RCC 7860 (cell line): ENCODE results near the gene FMN2.

ENCODE experiments used
- DNase-seq: peaks from one replicate; pipeline ENCODE4 v3.0.0-alpha.2; 2015; ENCODE audit warnings: low spot score
- FAIRE-seq: peaks from 2 replicates; lab custom pipeline; 2012; peaks lifted over from hg19 to GRCh38; lab: Jason Lieb, UNC

FMN2 gene

GRCh38 chr1:240350910-240351331, 259.2 kb downstream of the FMN2 start:
- DNase-seq (no peak), FAIRE-seq (no peak)

DNA sequence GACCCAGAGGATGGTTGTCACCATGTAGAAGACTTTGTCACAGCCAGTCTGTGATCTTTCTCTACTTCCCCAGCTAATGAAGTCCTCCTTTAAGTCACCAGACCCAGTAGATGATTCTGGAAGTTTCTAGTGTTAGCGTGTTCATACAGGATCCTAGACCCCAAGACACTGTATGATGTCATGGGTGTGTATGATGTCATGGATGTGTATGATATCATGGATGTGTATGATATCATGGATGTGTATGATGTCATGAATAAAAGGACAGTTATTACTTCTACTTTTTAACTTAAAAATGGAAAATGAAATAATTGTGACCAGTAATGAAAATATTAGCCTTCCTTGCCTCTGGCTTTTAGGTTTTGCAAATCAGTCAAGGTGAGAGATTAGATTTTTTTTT, 260.0 kb downstream of the FMN2 start:
- DNase-seq (no peak), FAIRE-seq (no peak)

DNA sequence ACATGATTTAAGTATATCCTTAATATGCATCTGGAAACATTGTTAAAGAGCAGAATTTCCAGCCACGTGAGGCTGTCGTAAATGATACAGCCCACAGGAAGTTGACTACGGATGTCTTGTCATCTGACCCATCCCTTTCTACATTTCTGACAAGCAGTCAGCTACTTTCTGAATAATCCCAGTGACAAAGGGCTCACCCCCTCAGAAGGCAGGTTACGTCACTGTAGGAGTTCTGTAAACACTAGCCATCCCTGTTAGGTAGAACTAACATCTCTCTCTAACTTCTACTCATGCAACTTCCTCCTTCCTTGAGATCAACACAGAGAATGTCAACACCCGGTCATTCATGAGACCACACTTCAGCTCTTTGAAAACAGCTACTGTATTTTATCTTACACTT, 261.1 kb downstream of the FMN2 start:
- no peak for DNase-seq
- FAIRE-seq = no peak

GRCh38 chr1:240356568-240356967, 264.9 kb downstream of the FMN2 start:
- DNase-seq (no peak), FAIRE-seq (no peak)

- no peak for FAIRE-seq
- no peak for DNase-seq
Observed at GRCh38 chr1:240362046-240362445, 270.4 kb downstream of the FMN2 start.

DNA sequence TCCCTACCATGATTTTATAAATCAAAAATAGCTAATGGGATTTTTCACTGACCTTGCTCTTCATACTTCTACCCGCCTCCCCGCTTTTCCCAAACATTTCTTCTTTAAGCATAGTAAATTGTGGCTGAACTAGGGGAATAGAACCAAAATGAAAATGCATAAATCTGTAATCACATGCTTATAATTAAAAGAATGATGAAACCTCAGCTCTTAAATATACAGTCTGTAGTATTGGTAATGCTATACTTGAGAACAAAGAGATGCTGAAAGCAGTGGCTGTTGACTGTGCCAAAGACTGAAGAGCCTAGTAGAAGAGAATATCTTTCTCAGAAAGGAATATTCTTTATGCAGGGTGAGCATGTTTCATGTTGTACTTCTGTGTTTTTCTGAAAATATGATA, 271.1 kb downstream of the FMN2 start:
- FAIRE-seq (no peak), DNase-seq (no peak)

DNA sequence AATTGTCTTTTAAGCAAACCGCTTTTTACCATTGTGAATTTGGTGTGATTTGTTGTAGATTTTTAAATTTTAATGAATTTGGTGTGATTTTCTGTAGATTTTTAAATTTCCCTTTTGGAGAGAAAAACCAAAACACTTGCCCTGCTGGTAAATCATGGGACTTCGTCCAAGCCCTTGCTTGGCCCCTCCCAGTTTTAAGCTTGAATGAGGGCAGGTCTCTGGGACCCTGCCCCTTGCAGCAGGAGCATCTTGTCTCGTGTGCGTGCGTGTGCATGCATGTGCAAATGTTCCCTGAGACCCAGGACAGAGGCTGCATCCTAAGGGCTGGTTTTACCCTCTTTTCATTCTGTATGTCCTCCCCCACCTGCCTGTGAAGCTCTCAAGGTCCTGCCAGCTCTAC, 271.6 kb downstream of the FMN2 start:
- FAIRE-seq (no peak), DNase-seq (no peak)

GRCh38 chr1:240363914-240364313, 272.2 kb downstream of the FMN2 start:
- no peak for FAIRE-seq
- DNase-seq = no peak

DNA sequence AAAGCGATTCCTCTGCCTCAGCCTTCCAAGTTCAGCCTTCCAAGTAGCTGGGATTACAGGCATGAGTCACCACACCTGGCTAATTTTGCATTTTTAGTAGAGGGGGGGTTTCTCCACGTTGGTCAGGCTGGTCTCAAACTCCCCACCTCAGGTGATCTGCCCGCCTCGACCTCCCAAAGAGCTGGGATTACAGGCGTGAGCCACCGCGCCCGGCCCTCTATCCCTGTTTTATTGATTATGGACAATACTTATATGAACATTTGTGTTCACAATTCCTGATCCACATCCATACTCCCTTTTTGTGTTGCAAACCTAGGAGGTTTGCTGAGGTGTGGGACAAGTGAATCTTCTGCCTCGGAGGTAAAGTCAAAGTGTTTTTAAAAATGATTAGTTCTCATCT, 275.0 kb downstream of the FMN2 start:
- no peak for DNase-seq
- no peak for FAIRE-seq

DNA sequence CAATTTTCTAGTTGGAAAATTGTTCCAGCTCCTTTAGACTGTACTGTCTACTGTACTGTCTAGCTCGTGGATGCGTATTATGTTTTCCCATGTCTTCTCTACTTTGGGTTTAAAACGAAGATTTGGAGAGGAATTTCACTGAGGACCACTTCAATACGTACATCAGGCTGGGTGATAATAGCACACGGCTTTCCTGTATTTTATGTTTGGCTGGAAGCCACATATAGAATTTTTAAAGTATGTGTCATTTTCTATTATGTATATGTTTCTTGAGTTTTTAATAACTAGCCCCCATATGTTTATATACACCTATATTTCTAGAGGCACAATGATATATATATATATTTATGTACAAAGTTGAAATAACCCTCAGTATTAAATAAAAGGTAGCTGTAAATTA, 293.9 kb downstream of the FMN2 start:
- FAIRE-seq (no peak), DNase-seq (no peak)

DNA sequence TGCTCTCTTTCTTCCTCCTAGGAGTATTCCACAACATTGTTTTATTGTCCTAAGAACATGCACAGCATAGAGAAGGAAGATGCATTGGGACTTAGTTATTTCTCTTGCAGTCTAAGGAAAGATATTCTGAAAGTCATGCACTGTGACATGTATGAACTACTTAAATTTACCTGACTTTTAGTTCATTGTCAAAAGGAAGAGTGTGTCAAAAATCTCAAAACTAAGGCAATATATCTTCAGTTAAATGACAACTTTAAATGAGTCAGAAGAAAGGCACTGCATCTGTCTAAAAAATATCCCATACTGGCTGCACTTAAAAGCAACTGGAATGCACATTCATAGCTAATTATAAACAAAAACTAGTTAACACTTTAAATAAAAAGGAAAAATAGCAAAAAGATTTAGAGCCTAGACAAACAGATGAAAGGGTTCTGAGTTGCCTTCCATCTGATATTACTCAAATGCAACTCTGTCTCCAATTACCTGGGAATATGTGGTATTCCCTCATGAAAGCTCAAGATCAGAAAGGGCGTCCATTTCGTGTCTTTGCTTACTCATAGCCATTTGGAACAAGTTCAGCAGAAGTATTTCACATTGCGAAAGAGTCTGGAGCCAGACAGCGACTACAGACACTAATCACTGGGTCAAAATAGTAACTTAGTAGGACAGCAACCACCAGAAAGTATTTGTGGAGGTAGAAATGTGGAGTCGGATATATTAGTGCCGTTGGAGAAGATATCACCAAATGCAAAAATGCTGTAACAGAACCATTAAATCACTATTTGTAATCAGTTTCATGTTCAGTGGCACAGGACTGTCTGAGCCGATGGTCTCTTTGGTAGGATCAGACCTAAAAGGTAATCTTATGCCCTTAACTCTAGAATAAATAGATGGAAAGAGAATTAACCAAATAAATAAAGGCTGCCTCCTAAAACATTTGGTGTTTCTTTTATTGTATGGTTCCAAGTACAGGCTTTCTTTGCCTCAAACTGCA, 294.6 kb downstream of the FMN2 start:
- DNase-seq = peak; percentile 11
- FAIRE-seq = no peak

DNA sequence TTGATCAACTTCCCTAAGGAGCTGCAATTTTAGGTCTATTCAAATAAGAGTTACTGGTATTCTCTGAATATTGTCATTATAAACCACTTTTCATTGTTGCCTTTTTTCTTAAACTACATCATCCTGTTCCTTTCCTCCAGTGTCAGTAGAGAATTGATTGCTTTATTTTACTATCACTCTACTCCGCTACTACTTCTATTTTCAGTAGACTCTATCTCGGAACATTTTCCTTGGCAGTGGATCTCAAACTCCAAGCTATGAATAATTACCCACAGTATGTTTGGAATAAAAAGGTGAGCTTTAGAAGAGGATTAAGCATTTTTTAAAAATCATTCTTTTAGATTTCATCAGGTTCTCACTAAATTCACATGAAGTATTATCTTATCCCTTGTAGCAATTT, 295.4 kb downstream of the FMN2 start:
- DNase-seq (no peak), FAIRE-seq (no peak)

- FAIRE-seq (no peak), DNase-seq (no peak)
Observed at GRCh38 chr1:240391660-240392260, 300.1 kb downstream of the FMN2 start.

- FAIRE-seq (no peak), DNase-seq (no peak)
Observed at GRCh38 chr1:240394353-240394752, 302.7 kb downstream of the FMN2 start.

DNA sequence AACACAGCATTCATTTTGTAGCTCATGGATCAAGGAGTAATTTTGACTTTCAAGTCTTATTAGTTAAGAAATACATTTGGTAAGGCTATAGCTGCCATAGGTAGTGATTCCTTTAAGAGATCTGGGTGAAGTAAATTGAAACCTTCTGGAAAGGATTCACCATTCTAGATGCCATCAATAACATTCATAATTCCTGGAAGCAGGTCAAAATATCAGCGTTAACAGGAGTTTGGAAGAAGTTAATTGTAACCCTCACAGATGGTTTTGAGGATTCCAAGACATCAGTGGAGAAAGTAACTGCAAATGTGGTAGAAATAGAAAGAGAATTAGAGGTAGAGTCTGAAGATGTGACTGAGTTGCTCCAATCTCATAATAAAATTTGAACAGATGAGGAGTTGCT, 303.7 kb downstream of the FMN2 start:
- FAIRE-seq (no peak), DNase-seq (no peak)

DNA sequence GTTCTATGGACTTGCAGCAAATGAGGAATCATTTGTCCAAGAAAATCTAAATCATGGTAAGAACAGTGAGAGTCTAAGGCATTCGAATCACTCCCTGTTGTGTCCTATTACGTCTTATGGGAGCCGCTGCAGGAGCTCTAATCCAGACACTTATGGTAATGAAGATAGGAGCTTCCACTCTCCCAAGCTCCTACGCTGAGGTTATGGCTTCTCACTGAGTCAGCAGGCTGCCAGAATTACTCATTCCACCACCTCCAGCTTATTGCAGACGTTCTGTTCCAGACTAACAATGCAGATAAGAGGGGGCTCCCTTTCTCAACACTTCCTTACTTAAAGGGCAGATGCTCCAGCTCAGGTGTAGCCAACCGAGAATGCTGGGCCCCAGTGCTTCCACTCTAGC, 307.7 kb downstream of the FMN2 start:
- no peak for DNase-seq

GRCh38 chr1:240401731-240402130, 310.0 kb downstream of the FMN2 start:
- no peak for FAIRE-seq
- no peak for DNase-seq

More for the DNA sequence above, 307.7 kb downstream of the FMN2 start:
- FAIRE-seq = no peak

DNA sequence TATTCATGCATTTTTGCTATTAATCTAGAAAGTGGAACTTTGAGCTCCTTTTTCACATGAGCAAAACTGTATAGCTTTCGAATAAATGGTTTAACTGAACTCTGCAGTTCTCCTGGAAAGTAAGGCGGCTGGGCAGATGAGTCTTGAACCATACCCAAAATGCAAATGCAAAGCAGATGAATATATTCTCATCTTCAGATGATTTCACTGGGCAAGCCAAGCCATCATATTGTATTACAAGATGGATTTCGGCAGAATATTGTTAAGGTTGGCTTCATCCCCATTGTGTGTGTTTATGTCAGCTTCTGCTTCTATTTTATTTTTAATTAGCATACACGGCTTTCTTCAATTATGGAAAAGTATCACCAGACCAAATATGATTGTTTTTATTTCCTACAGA, 310.6 kb downstream of the FMN2 start:
- FAIRE-seq = no peak
- no peak for DNase-seq

- DNase-seq = no peak
- no peak for FAIRE-seq
Observed at GRCh38 chr1:240404286-240404685, 312.6 kb downstream of the FMN2 start.

DNA sequence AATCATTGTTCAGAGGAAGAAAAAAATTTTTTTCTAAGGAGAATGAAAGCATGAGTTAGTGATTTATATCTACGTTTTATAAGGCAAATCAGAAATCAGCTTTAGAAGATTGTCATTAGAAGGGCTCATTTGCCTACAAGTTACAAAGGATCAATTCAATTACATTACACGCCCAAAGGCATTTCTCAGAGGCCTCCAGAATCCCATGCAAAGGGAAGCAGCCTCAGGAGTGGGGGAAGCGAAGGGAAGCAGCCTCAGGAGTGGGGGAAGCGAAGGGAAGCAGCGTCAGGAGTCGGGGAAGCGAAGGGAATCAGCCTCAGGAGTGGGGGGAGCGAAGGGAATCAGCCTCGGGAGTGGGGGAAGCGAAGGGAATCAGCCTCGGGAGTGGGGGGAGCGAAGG, 314.1 kb downstream of the FMN2 start:
- FAIRE-seq = no peak

DNA sequence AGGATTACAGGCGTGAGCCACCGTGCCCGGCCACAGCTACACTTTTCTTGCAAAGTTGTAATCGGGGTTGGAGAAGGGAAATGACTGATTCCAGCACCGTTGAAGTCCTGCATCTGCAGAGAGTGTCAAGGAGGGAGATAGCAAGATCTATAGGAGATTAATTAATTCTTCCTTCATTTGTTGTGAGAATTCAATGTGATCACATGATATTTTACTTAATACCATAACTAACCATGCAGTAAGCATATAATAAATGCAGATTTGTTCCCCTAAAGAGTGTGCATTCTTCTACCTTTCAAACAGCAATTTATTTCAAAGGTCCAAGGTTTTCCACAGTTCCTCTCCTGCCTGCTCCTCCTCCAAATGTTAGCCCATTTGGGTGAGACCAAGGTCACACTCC, 315.7 kb downstream of the FMN2 start:
- DNase-seq (no peak), FAIRE-seq (no peak)

More for the DNA sequence above, 314.1 kb downstream of the FMN2 start:
- no peak for DNase-seq

GRCh38 chr1:240409615-240410014, 317.9 kb downstream of the FMN2 start:
- DNase-seq = no peak
- FAIRE-seq = no peak
